OCI-LY7 (cell line): ENCODE measurements around the gene PIK3R1. TPM values are rescaled to one million over a fixed set of nuclear protein-coding genes. Genes with fewer than 3 reads are reported as not detected.

Source experiments
- BruUV-seq: library from RNA; stranded (reverse); fragments of 400-500 nt; replicated peaks from 2 replicates; lab custom pipeline; 2021; lab: Mats Ljungman, UMichigan
- CTCF ChIA-PET: fragments of 300-600 bp; sonication (Branson Sonifier 250); formaldehyde crosslinking; loops from one replicate; lab custom pipeline; 2022; ENCODE audit warnings: antibody characterized with exemption; ENCODE audit not compliant: unreplicated experiment; lab: Charles Lee
- POLR2A ChIA-PET: fragments of 300-600 bp; sonication (Branson Sonifier 250); formaldehyde crosslinking; loops from one replicate; lab custom pipeline; 2022; ENCODE audit warnings: antibody characterized with exemption; lab: Charles Lee
- DNase-seq: peaks from one replicate; pipeline ENCODE4 v3.0.0-alpha.2; 2015; ENCODE audit warnings: low spot score
- H2AFZ ChIP-seq: fragments of 200-600 bp; sonication (generic), shearing (Covaris generic); 2 replicates; pipeline ENCODE4 v1.6.1; 2014; ENCODE audit warnings: mild to moderate bottlenecking, antibody characterized with exemption, low read length, moderate library complexity
- H3K27ac ChIP-seq: fragments of 200-600 bp; sonication (generic); 2 replicates; pipeline ENCODE4 v1.5.1; 2014; ENCODE audit warnings: mixed run types, low read depth, mild to moderate bottlenecking, moderate library complexity, low read length, inconsistent platforms; ENCODE audit not compliant: poor library complexity, severe bottlenecking
- H3K36me3 ChIP-seq: fragments of 200-600 bp; sonication (generic); 2 replicates; pipeline ENCODE4 v1.6.1; 2014; ENCODE audit warnings: mild to moderate bottlenecking, antibody characterized with exemption, low read length, moderate library complexity, mixed read lengths; ENCODE audit not compliant: insufficient read depth
- H3K4me1 ChIP-seq: fragments of 200-600 bp; sonication (generic); 2 replicates; pipeline ENCODE4 v1.5.1; 2014; ENCODE audit warnings: mild to moderate bottlenecking, low read length; ENCODE audit not compliant: insufficient read depth, poor library complexity, severe bottlenecking
- H3K4me2 ChIP-seq: fragments of 200-600 bp; sonication (generic); 2 replicates; pipeline ENCODE4 v1.6.1; 2014; ENCODE audit warnings: mild to moderate bottlenecking, low read length
- H3K4me3 ChIP-seq: fragments of 200-600 bp; sonication (generic); 2 replicates; pipeline ENCODE4 v1.5.1; 2014; ENCODE audit warnings: mild to moderate bottlenecking, low read depth, low read length; ENCODE audit not compliant: poor library complexity, severe bottlenecking
- H3K79me2 ChIP-seq: fragments of 200-600 bp; sonication (generic); 2 replicates; pipeline ENCODE4 v1.6.1; 2016; ENCODE audit warnings: low read depth, mild to moderate bottlenecking, low read length, moderate library complexity, mixed read lengths; ENCODE audit not compliant: insufficient read depth
- H3K9me2 ChIP-seq: fragments of 200-600 bp; sonication (generic); 2 replicates; pipeline ENCODE4 v1.6.1; 2016; ENCODE audit warnings: mild to moderate bottlenecking, low read length, mixed read lengths; ENCODE audit not compliant: insufficient read depth
- H3K9me3 ChIP-seq: fragments of 200-600 bp; sonication (generic); 2 replicates; pipeline ENCODE4 v1.6.1; 2014; ENCODE audit warnings: mild to moderate bottlenecking, mixed run types, low read length, mixed read lengths
- H4K20me1 ChIP-seq: fragments of 200-600 bp; sonication (generic); 2 replicates; pipeline ENCODE4 v1.6.1; 2014; ENCODE audit warnings: mild to moderate bottlenecking, antibody characterized with exemption, low read length, moderate library complexity, mixed read lengths; ENCODE audit not compliant: insufficient read depth
- CTCF ChIP-seq: fragments of 200-600 bp; sonication (generic); conservative IDR thresholded peaks from 2 replicates; pipeline ENCODE4 v1.5.1; 2014; ENCODE audit warnings: mild to moderate bottlenecking, antibody characterized with exemption, low read length, moderate library complexity, mixed read lengths
- EZH2phosphoT487 ChIP-seq: fragments of 200-600 bp; sonication (generic); IDR thresholded peaks from 2 replicates; pipeline ENCODE4 v1.6.1; 2018; ENCODE audit warnings: low read depth, borderline replicate concordance, mild to moderate bottlenecking, mixed run types, antibody characterized with exemption, low read length, moderate library complexity, mixed read lengths
- intact Hi-C: fragments of 100-400 bp; cut with micrococcal nuclease; formaldehyde crosslinking; loops from one replicate; pipeline ENCODE4 v1.10.0; 2022; ENCODE audit not compliant: unreplicated experiment
- total RNA-seq, 2 experiments: library from RNA; depleted of rRNA in 1 of 2; stranded (reverse); fragments of >200 nt in 1 of 2; shearing (Covaris generic) in 1 of 2; gene quantifications; 2 replicates each; pipeline ENCODE4 v1.2.3, GENCODE V29; 2014 to 2022

PIK3R1 gene
- total RNA-seq, 2 experiments from 2014 or later: 15.8 to 43.4 TPM

GRCh38 chr5:68191083-68191791 is 24.3 kb upstream of the PIK3R1 start:
- CTCF ChIA-PET: no interaction called here
- Histone ChIP-seq H3K9me2 (no peaks in the 10 kb centered on the region), H3K9me3 (no peaks in the 10 kb centered on the region), H3K4me1 (peaks cover 34% of the 10 kb centered on the region), H3K27ac (no peak overlapping the region), H3K4me3 (no peak overlapping the region), H4K20me1 (no peaks in the 10 kb centered on the region), H3K4me2 (no peak overlapping the region), H2AFZ (no peak overlapping the region), H3K36me3 (no peaks in the 10 kb centered on the region), H3K79me2 (no peaks in the 10 kb centered on the region)
- TF ChIP-seq CTCF: no peak
- TF ChIP-seq EZH2phosphoT487: no peak
- no TSS peak for BruUV-seq
- DNase-seq: no peak
- intact Hi-C loops: no loop called here
- POLR2A ChIA-PET: interaction anchor here (0.7 to 1.9 kb wide), 3 partner anchors 22 to 342 kb away, joined by 3 to 8 read pairs (median 3); partner anchors contain the start of gene PIK3R1

GRCh38 chr5:68192679-68193060 is 22.9 kb upstream of the PIK3R1 start:
- Histone ChIP-seq H4K20me1 (no peaks in the 10 kb centered on the region), H3K79me2 (no peaks in the 10 kb centered on the region), H3K27ac (no peak overlapping the region), H2AFZ (peak overlapping the region; percentile 83; the same call in 1 of the 2 replicates), H3K9me2 (no peaks in the 10 kb centered on the region), H3K36me3 (no peaks in the 10 kb centered on the region), H3K4me1 (peaks cover 44% of the 10 kb centered on the region), H3K9me3 (no peaks in the 10 kb centered on the region), H3K4me3 (no peak overlapping the region), H3K4me2 (no peak overlapping the region)
- no peak for DNase-seq
- intact Hi-C loops: no loop called here
- CTCF ChIA-PET: no interaction called here
- TF ChIP-seq EZH2phosphoT487: no peak
- BruUV-seq: no TSS peak
- POLR2A ChIA-PET: interaction anchor here (1.1 to 1.9 kb wide), 3 partner anchors 11 to 23 kb away, joined by 3 to 8 read pairs (median 3); partner anchors contain the start of gene PIK3R1

GRCh38 chr5:68193481-68194036 is 22.0 kb upstream of the PIK3R1 start:
- no peaks in the 10 kb centered on the region for H4K20me1 ChIP-seq
- peak overlapping the region; percentile 34 for H3K4me2 ChIP-seq
- BruUV-seq: no TSS peak
- H3K79me2 ChIP-seq: no peaks in the 10 kb centered on the region
- H2AFZ ChIP-seq: peak overlapping the region; percentile 83; the same call in 1 of the 2 replicates
- ChIA-PET CTCF (no interaction called here), POLR2A (interaction anchor here (0.6 to 1.9 kb wide), 3 partner anchors 12 to 71 kb away, joined by 3 to 8 read pairs (median 3); partner anchors contain the start of gene PIK3R1)
- peaks cover 44% of the 10 kb centered on the region for H3K4me1 ChIP-seq
- no peak overlapping the region for H3K4me3 ChIP-seq
- H3K36me3 ChIP-seq: no peaks in the 10 kb centered on the region
- intact Hi-C loops: no loop called here
- no peaks in the 10 kb centered on the region for H3K9me3 ChIP-seq
- peak; percentile 17 for DNase-seq
- H3K9me2 ChIP-seq: no peaks in the 10 kb centered on the region
- TF ChIP-seq CTCF: no peak
- no peak overlapping the region for H3K27ac ChIP-seq
